GM10266 (cell line): ENCODE data around the gene TMEM131.
"Not testable (repeated sequence)": the region's sequence is repeated elsewhere in the genome, so short reads cannot be mapped to it uniquely, and the experiment has no call there.

ENCODE experiments used
- DNase-seq: peaks from one replicate; pipeline ENCODE4 v3.0.0; 2012; ENCODE audit errors: extremely low spot score
- TF ChIP-seq, protein P1 (sequence below): IDR thresholded peaks from 2 replicates; pipeline ENCODE4 v1.5.1; 2012; ENCODE audit warnings: mild to moderate bottlenecking, low read depth; ENCODE audit not compliant: control insufficient read depth, insufficient read depth; ENCODE audit errors: missing control alignments

Gene TMEM131

DNA sequence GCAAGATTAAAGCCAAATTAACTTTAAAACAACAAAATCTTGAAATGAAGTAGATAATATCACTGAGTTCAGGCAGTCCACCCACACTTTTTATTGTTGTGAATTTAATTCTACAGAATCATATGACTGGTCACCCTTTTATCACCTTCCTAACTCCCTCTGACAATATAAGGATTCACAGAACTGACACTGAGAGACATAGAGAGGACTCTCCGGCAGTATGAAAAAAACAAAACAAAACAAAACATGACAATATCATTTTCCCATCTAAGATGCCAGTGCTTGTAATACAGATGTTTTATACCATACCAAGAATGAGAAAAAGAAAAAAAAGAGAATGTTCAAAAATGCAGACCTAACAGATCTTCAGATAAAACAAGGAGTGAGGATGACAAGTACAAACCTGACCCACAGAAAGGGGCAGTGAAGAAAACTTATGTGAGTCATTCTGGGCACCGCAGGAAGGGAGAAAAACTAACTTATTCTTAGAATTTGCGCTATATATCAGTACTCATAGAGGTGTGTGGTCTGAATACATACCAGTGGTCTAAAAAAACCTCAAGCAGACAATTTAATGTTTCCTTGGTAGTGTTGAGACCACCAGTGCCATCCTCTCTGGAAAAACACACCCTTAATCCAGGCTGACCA, 145.7 kb downstream of the TMEM131 start:
- DNase-seq, result no peak
- TF ChIP-seq, protein P1, sequence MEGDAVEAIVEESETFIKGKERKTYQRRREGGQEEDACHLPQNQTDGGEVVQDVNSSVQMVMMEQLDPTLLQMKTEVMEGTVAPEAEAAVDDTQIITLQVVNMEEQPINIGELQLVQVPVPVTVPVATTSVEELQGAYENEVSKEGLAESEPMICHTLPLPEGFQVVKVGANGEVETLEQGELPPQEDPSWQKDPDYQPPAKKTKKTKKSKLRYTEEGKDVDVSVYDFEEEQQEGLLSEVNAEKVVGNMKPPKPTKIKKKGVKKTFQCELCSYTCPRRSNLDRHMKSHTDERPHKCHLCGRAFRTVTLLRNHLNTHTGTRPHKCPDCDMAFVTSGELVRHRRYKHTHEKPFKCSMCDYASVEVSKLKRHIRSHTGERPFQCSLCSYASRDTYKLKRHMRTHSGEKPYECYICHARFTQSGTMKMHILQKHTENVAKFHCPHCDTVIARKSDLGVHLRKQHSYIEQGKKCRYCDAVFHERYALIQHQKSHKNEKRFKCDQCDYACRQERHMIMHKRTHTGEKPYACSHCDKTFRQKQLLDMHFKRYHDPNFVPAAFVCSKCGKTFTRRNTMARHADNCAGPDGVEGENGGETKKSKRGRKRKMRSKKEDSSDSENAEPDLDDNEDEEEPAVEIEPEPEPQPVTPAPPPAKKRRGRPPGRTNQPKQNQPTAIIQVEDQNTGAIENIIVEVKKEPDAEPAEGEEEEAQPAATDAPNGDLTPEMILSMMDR, result no peak

DNA sequence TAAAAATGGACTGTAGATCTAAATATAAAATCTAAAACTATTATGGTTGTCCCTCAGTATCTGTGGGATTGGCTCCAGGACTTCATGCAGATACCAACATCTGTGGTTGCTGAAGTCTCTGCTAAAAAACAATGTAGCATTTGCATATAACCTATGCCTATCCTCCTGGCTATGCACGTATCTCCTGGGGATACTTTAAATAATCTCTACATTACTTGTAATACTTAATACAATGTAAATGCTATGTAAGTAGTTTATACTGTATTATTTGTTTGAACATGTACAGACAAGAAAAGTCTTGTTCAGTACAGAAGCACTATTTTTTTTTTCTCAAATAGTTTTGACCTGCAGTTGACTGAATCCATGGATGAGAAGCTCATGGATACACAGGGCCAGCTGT, 147.4 kb downstream of the TMEM131 start:
- TF ChIP-seq, protein P1, result no peak
- no peak for DNase-seq

DNA sequence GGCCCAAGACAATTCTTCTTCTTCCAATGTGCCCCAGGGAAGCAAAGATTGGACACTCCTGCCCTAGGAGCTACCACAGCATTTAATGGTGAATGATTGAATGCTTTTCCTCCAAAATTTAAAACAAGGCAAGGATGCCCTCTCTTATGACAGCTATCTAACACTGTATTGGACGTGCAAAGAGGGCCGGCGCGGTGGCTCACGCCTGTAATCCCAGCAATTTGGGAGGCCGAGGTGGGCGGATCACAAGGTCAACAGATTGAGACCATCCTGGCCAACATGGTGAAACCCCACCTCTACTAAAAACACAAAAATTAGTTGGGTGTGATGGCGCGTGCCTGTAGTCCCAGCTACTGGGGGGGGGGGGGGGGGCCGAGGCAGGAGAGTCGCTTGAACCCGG, 149.0 kb downstream of the TMEM131 start:
- not testable (repeated sequence) for DNase-seq

DNA sequence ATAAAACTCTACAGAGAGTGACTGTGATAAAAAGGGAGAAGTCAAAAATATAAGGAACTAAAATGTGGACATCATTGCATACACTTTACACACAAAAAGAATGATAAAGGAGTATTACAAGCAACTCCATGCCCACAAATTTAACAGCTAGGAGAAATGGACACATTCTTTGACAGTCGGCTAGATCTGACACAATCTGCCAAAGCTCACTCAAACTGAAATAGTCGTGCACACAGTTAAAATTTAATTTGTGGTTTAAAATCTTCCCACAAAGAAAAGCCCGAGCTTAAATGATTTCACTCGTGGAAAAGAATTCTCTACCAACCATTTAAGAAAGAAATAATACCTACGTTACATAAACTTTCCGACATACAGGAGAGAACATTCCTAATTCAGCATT, 149.9 kb downstream of the TMEM131 start:
- TF ChIP-seq, protein P1, result no peak
- no peak for DNase-seq

DNA sequence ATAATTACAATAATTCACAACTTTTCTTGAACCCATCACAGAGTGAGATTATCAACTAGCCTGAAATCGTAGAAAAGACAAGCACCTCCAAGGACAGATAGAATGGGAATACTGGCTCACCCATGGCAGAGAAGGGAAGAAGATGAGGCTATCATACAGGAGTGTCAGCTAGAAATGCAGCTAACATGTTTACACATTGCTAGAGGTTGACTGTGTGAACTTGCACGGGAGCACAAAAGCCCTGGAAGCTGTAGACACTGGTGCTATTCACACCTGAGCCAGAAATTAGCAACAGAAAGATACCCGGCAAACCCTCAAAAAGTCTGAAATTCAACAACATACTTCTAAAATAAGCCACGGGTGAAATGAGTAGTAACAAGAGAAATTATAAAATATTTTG, 150.6 kb downstream of the TMEM131 start:
- TF ChIP-seq, protein P1, result no peak
- DNase-seq, result no peak

DNA sequence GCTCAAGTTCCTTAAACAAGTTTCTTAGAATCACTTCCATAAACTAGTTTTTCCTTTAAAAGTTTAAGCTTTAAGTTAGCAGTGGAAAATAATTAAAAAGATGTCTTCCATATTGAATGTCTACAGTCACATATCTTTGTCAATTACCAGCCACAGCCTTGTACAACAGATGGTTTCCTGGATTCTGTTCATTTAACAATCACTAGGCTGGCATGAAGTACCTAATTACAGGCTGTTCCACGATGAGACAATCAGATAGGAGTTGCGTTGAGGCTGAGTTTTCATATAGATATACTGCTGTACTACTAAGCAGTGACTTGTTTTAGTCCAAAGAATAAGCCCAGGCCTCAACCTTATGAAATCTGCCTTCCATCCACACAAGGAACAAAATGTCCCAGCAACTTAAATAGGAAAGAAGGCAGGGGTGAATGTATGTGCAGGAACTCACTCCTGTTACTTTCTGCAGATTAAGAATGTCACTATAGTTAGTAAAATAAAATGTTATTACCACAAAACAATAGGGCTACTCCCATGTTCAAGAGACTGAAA, 151.4 kb downstream of the TMEM131 start:
- TF ChIP-seq, protein P1, result no peak
- no peak for DNase-seq

DNA sequence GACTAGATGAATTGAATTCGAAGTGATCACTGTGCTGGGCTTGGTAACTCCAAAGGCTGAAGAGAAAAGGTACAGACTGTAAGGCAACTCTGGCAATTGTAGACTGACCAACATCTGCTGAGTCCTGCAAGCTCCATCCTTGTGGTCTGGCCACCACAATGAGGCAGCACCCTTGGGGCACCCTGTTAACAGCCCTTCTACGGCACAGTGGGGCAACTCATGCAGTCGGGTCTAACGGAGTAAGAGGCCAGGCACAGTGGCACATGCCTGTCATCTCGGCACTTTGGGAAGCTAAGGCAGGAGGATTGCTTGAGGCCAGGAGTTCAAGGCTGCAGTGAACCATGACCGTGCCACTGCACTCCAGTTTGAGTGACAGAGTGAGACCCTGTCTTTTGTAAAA, 155.6 kb downstream of the TMEM131 start:
- no peak for DNase-seq
- TF ChIP-seq, protein P1, result no peak

DNA sequence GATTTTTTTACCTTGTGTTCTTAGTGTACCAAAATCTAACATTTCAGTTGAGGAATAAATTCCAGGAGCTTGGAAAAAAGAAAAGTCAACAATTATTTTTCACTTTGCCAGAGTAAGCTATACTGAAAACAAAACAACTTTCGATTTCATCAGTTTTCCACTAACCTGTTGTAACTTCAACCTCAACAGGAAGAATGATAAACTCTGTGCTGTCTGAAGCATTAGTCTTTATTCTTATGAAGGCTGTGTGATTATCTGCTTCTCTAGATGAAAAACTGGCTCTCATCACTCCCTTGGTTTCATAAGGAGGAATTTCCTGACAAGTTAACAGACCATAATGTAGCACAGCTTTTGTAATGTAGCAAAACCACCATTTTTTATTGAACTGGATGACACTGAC, 161.1 kb downstream of the TMEM131 start:
- TF ChIP-seq, protein P1, result no peak
- DNase-seq, result no peak
